Fibroblast of the aortic adventitia (primary cell): ENCODE data around the gene CUBN. TPM values are rescaled to one million over a fixed set of nuclear protein-coding genes. Genes with fewer than 3 reads are reported as not detected.

ENCODE experiments used
- DNase-seq: peaks from one replicate; pipeline ENCODE4 v3.0.0-alpha.2; 2010; ENCODE audit warnings: low read depth
- H3K4me3 ChIP-seq: 2 replicates; pipeline ENCODE4 v1.5.1; 2011; ENCODE audit warnings: low read depth, mild to moderate bottlenecking, control low read depth, low read length, moderate library complexity
- CTCF ChIP-seq: IDR thresholded peaks from 2 replicates; pipeline ENCODE4 v1.5.1; 2011; ENCODE audit warnings: mild to moderate bottlenecking, low read length, control low read depth, inconsistent platforms; ENCODE audit not compliant: insufficient read depth
- total RNA-seq: library from RNA; depleted of rRNA; stranded (reverse); fragments of >200 nt; gene quantifications from 2 replicates; pipeline ENCODE4 v1.2.3, GENCODE V29; 2012; ENCODE audit warnings: low replicate concordance

CUBN gene
- total RNA-seq, 1 donor: 4.2 TPM

- no peak for DNase-seq
- TF ChIP-seq CTCF: no peak
- H3K4me3 ChIP-seq: no peak overlapping the region
Measured at GRCh38 chr10:17144032-17144431, 14.4 kb upstream of the CUBN start.

- no peak for DNase-seq
- no peak for TF ChIP-seq CTCF
- H3K4me3 ChIP-seq: no peak overlapping the region
Measured at GRCh38 chr10:17143055-17143690, 13.6 kb upstream of the CUBN start.

- no peak for TF ChIP-seq CTCF
Measured at GRCh38 chr10:17141504-17142229, 12.1 kb upstream of the CUBN start.

GRCh38 chr10:17140386-17140761 lies 10.8 kb upstream of the CUBN start:
- no peak overlapping the region for H3K4me3 ChIP-seq
- no peak for TF ChIP-seq CTCF
- no peak for DNase-seq

More at GRCh38 chr10:17141504-17142229, 12.1 kb upstream of the CUBN start:
- DNase-seq: no peak
- no peak overlapping the region for H3K4me3 ChIP-seq

- no peak for TF ChIP-seq CTCF
- no peak for DNase-seq
- no peak overlapping the region for H3K4me3 ChIP-seq
Measured at GRCh38 chr10:17138460-17139042, 8.9 kb upstream of the CUBN start.

GRCh38 chr10:17134737-17135260 lies 5.2 kb upstream of the CUBN start:
- no peak overlapping the region for H3K4me3 ChIP-seq
- TF ChIP-seq CTCF: no peak
- no peak for DNase-seq
